ENCODE measurements around the gene GLRX. TPM values are rescaled to one million over a fixed set of nuclear protein-coding genes. Genes with fewer than 3 reads are reported as not detected.
A peak's percentile ranks its signal among the peaks of the same experiment; 100 is the strongest.

Gene GLRX
- total RNA-seq, 2 donors from 2014 or later: 8.6 to 17.6 TPM

DNA sequence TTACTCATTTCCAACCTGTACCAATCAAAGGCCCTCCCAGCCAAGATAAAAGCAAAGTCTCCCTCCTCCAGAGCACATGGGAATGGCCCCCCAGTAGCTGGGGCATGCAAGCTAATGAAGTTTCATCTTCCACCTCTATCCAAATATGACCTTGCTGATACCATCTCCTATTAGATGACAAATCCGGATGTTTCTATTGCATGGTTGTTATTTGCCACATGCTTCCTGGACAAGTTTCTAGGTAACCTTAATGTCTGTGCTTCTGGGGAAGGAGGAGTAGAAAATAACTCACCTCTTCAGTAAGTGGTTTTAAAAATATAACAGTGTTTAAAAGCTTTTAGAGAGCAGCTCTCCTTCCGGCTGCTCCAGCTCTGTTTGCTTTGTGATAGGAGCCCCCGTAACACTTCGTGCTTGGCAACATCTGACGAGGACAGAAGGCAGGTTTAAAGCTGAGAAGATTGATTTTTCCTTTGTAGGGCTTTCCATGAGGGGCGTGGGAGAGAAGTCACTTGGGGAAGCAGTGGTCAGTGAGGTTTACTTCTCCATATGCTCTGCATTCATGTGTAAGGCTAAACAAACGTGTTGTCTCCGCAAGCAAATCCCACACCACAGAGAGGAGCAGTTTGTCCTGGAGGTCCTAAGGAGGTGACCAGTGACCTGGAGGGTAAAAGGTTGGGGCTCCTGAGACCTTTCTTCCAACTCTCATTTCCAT lies 40.3 kb upstream of the GLRX start:
- TF ChIP-seq, protein P1, sequence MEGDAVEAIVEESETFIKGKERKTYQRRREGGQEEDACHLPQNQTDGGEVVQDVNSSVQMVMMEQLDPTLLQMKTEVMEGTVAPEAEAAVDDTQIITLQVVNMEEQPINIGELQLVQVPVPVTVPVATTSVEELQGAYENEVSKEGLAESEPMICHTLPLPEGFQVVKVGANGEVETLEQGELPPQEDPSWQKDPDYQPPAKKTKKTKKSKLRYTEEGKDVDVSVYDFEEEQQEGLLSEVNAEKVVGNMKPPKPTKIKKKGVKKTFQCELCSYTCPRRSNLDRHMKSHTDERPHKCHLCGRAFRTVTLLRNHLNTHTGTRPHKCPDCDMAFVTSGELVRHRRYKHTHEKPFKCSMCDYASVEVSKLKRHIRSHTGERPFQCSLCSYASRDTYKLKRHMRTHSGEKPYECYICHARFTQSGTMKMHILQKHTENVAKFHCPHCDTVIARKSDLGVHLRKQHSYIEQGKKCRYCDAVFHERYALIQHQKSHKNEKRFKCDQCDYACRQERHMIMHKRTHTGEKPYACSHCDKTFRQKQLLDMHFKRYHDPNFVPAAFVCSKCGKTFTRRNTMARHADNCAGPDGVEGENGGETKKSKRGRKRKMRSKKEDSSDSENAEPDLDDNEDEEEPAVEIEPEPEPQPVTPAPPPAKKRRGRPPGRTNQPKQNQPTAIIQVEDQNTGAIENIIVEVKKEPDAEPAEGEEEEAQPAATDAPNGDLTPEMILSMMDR (IDR thresholded peaks at IDR 0.05): no peak
- peak in 1 of 3 donors; percentile 44 for TF ChIP-seq POLR2A (IDR thresholded peaks at IDR 0.05)
- DNase-seq (peak in 2 of 4 donors; percentile 43 to 62), ATAC-seq (no peak)
- no peaks in the 10 kb centered on the region for H3K9me3 ChIP-seq
- peak overlapping the region; percentile 41 to 79 (median 62) for H3K27ac ChIP-seq
- peaks cover 45% of the 10 kb centered on the region for H3K4me1 ChIP-seq
- H3K36me3 ChIP-seq (replicated peaks in 1 of 2; ENCODE audit: insufficient read depth in 1 of 2, low read depth in 2 of 2): no peaks in the 10 kb centered on the region
- intact Hi-C loops (cut with DNase I): no loop called here
- 15 to 36% methylated on average over 8 of the region's 8 CpGs for WGBS, 2 donors
- no peak overlapping the region for H3K4me3 ChIP-seq
- H3K27me3 ChIP-seq: no peaks in the 10 kb centered on the region

DNA sequence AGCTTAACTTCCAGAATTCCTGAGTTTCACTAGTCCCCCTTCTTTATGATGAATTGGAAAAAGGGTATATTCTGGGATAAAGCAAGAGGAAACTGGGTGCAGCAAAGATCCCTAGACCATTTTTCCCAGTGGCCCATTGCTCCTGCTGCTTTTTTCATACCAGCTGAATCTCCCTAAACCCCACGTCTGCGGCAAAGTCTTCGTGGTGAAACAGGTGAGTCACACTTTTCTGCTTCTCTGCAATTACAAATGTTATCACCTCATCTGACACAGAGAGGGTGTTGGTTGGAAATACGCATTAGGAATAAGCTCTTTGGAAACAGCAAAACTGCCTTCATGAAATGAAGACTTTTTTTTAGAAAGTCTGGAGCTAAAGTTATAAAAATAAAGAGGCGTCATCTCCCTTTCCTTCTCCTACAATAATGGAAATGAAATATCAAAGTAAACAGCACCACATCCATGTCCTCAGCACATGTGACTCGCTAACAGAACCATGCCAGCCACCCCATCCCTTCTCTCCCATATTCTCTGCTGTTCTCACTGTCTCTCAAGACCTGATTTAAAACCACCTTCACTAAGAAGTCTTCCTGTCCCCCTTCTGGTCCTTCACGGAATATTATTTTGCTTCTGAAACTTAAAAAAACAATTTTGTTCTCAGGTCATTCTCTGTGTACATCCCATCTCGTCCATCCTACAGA lies 39.5 kb upstream of the GLRX start:
- H3K27ac ChIP-seq: peak overlapping the region; percentile 20 to 79 (median 44)
- 68 to 73% methylated on average over 8 of the region's 8 CpGs for WGBS, 2 donors
- no peak for TF ChIP-seq POLR2A (IDR thresholded peaks at IDR 0.05)
- TF ChIP-seq, protein P1 (IDR thresholded peaks at IDR 0.05): no peak
- H3K36me3 ChIP-seq (replicated peaks in 1 of 2; ENCODE audit: insufficient read depth in 1 of 2, low read depth in 2 of 2): no peaks in the 10 kb centered on the region
- no peaks in the 10 kb centered on the region for H3K9me3 ChIP-seq
- H3K4me3 ChIP-seq: no peak overlapping the region
- DNase-seq (peak in 1 of 4 donors; percentile 33), ATAC-seq (no peak)
- intact Hi-C loops (cut with DNase I): no loop called here
- peaks cover 53% of the 10 kb centered on the region for H3K4me1 ChIP-seq
- no peaks in the 10 kb centered on the region for H3K27me3 ChIP-seq

DNA sequence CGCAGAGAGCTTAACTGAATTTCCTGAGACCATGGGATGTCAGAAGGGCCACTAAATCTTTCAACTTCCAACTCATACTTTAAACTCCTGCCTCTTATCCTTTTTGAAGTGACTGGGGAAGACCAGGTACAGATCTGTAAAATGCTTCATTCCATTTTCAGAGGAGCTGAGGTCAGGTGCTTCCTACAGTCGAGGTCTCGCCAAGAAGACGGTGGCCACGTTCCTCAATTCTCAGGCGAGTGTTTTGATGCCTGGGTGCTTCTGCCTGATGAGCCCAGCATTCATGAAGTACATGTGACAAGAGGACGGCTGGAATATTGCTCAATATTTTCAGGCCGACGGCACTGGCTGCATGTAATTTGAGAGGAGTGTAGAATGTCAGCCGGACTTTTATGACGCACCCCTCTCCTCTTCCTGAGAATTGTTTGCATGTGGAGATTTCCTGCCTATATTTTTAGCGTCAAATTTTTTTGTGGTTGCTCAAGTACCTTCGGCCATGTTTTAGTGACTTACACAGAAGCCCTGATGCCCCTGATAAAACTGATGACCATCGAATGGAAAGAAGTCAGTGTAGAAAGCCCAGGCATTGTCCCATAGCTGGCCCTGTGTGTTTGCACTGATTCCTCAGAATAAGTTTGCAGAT lies 38.8 kb upstream of the GLRX start:
- Histone ChIP-seq H3K36me3 (replicated peaks in 1 of 2; ENCODE audit: insufficient read depth in 1 of 2, low read depth in 2 of 2) (no peaks in the 10 kb centered on the region), H3K9me3 (no peaks in the 10 kb centered on the region), H3K4me1 (peaks cover 60% of the 10 kb centered on the region), H3K27ac (peak overlapping the region; percentile 20 to 79 (median 44)), H3K27me3 (no peaks in the 10 kb centered on the region), H3K4me3 (no peak overlapping the region)
- DNase-seq (peak; percentile 52 to 87 (median 74)), ATAC-seq (no peak)
- WGBS, 2 donors: 42 to 60% methylated on average over 14 of the region's 14 CpGs
- TF ChIP-seq, protein P1 (IDR thresholded peaks at IDR 0.05): no peak
- TF ChIP-seq POLR2A (IDR thresholded peaks at IDR 0.05): peak in 1 of 3 donors; percentile 33
- intact Hi-C loops (cut with DNase I): no loop called here

DNA sequence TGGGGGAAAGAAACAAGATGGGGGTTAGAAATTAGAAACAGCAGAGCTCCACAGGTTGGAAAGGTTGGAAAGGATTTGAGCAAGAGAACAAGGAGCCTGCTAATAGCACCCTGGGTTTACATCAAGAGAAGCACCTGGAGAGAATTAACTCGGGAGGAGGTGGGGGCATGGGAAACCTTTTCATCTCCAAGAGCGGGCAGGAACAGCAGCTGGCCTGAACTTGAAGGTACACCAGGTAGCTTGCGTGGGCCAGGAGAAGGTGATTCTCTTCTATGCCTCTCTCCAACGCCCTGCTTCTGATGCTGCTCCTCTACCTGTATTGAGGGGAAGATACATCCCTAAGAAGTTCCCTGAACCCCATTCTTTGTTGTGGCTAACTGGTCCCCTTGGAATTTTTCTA lies 37.1 kb upstream of the GLRX start:
- Histone ChIP-seq H3K27me3 (no peaks in the 10 kb centered on the region), H3K4me3 (no peak overlapping the region), H3K27ac (peak overlapping the region in 3 of 4 donors; percentile 72 to 89 (median 85)), H3K4me1 (peaks cover 63% of the 10 kb centered on the region), H3K36me3 (replicated peaks in 1 of 2; ENCODE audit: insufficient read depth in 1 of 2, low read depth in 2 of 2) (no peaks in the 10 kb centered on the region), H3K9me3 (no peaks in the 10 kb centered on the region)
- DNase-seq (no peak), ATAC-seq (no peak)
- WGBS, 2 donors: 80 to 97% methylated on average over 4 of the region's 4 CpGs
- intact Hi-C loops (cut with DNase I): loop anchor here (10.0 kb wide), 1 partner anchor 475 kb away; no protein-coding TSS in a partner anchor
- TF ChIP-seq, protein P1 (IDR thresholded peaks at IDR 0.05): no peak
- no peak for TF ChIP-seq POLR2A (IDR thresholded peaks at IDR 0.05)
